Right forelimb (tissue), 1 donor: Measurements from ENCODE around the gene PFDN1.
"Not testable (repeated sequence)": the region's sequence is repeated elsewhere in the genome, so short reads cannot be mapped to it uniquely, and the experiment has no call there.

Experiments used
- DNase-seq: peaks from one replicate; pipeline ENCODE4 v3.0.0-alpha.2; 2018

The PFDN1 gene

DNA sequence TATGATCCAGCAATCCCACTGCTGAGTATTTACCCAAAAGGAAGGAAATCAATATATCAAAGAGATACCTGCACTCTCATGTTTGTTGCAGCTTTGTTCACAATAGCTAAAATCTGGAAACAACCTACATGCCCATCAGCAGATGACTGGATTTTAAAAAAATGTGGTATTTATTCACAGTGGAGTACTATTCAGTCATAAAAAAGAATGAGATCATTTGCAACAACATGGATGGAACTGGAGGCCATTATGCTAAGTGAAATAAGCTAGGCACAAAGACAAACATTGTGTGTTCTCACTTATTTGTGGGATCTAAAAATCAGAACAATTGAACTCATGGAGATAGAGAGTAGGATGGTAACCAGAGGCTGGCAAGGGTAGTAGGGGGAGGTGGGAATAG lies 94.8 kb downstream of the PFDN1 start:
- DNase-seq: no peak

GRCh38 chr5:140207250-140207964 lies 95.5 kb downstream of the PFDN1 start:
- DNase-seq: no peak

DNA sequence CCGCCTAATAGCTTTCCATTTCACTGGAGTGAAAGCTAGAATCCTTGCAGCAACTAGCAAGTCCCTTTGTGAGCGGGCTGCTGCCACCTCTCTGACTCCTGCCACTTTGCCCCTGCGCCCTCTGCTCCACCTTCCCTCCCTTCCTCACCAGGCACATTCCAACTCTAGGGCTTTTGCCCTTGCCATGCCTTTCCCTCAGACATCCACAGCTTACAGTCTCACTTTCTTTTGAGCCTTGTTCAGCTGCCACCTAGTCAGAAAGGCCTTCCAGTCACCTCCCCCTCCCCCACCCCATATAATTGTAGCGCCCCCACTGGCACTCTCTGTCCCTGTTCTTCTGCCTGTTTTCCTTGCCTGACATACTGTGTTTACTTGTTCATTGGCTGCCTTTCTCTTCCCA lies 96.9 kb downstream of the PFDN1 start:
- no peak for DNase-seq

DNA sequence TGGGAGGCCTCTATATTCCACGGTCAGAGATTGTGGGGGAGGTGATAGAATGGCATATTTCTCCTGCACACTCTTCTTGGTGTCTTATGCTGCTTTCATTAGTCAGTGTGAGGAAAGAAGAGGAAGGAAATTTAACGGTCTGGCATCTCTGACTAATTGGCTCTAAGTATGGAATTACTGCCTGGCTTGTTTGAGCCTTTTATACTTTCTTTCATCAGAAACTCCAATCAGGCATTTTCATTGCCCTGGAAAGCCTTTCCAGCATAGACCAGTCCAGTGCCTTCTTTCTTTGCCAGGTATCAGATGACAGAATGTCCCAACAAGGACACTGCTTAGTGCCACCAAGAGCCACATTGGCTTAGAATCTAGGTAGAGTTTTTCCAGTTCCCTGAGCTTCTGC lies 97.7 kb downstream of the PFDN1 start:
- DNase-seq: no peak

GRCh38 chr5:140202610-140203009 lies 100.3 kb downstream of the PFDN1 start:
- DNase-seq: no peak

DNA sequence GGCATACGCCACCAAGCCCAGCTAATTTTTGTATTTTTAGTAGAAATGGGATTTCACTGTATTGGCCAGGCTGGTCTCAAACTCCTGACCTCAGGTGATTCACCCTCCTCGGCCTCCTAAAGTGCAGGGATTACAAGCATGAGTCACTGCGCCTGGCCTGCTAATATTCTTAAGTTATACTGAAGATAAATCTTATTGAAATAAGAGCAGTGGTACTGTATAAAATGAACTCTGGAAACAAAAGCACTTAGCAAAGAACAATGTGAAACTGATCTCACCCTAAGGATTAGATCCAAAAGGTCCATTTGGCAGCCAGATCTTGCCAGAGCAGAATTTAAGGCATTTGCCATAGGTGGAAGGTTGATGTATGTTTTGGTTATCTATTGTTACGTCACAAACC lies 100.8 kb downstream of the PFDN1 start:
- DNase-seq: no peak

DNA sequence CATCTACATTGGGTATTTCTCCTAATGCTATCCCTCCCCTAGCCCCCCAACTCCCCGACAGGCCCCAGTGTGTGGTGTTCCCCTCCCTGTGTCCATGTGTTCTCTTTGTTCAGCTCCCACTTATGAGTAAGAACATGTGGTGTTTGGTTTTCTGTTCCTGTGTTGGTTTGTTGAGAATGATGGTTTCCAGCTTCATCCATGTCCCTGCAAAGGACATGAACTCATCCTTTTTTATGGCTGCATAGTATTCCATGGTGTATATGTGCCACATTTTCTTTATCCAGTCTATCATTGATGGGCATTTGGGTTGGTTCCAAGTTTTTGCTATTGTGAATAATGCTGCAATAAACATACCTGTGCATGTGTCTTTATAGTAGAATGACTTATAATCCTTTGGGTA lies 104.0 kb downstream of the PFDN1 start:
- not testable (repeated sequence) for DNase-seq

GRCh38 chr5:140197023-140197422 lies 105.9 kb downstream of the PFDN1 start:
- no peak for DNase-seq

DNA sequence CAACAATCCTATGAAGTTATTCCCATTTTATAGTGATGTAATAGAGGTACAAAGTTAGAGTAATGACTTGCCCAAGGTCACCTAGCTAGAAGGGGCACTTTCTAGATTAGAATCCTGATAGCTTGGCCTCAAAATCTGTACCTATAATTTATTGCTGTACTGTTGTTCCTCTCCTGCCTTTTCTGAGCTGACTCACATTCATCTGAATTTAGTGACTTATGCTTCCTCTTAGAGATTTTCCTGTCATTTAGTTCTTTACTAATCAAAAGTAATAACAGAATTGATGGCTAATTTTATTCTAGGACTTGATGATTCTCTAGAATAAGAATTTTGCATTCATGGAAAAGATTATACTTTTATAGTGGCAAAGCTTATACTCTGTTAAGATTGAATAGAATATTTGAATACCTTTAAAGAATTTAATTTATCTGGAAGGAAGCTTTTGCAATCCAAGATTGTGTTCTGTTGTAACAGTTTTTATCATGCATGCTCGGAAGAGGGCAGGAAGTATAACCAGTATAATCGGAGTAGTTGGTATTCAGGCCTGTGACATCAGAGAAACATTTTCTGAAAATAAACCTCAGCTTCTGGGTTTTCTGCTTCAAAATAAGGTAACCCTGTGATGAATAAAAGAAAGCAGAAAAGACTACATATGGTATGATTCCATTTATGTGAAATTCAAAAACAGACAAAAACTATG lies 106.6 kb downstream of the PFDN1 start:
- DNase-seq: no peak
